ENCODE results near the gene ALDH5A1.

ALDH5A1 gene

DNA sequence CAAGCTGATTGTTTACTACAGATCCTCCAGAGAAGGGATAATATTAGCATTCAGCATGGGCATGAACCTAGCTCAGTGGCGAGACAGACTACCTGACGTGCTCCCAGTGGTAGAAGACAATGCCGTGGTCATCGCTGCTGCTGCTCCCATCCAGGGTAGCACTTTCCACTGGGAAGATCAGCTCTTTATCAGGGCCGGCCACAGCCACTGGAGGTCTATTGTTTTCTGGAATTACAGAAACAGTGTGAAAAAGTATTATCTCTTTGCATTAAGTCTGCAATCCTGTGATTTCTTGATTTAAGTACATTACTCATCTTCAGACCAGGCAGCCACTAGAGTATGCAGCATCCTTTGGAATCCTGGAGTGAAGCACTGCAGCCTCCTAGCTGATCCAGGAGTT lies 75.0 kb downstream of the ALDH5A1 start:
- no peak for DNase-seq (ENCODE audit: low spot score)

- DNase-seq (ENCODE audit: low spot score): no peak
Measured at GRCh38 chr6:24571361-24571760, 76.6 kb downstream of the ALDH5A1 start.

DNA sequence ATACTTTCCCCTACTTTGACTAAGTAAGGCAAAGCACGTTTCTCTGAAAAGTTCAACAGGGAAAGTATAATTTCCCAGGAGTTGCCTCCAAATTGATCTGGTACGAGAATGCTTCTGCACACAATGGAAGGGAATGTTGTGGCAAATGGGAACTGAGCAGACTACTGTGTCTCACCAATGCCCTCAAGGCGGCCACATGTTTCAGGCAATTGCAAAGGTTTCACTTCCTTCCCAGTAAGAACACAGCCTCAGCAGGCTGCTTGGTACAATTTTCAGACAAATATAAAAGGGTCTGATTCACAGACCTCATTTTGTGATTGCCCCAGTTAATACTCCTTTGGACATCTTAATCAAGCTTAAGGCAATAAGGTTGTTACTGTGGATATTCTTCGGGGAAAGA lies 80.0 kb downstream of the ALDH5A1 start:
- DNase-seq (ENCODE audit: low spot score): no peak

GRCh38 chr6:24576447-24576846 lies 81.7 kb downstream of the ALDH5A1 start:
- DNase-seq (ENCODE audit: low spot score): no peak

DNA sequence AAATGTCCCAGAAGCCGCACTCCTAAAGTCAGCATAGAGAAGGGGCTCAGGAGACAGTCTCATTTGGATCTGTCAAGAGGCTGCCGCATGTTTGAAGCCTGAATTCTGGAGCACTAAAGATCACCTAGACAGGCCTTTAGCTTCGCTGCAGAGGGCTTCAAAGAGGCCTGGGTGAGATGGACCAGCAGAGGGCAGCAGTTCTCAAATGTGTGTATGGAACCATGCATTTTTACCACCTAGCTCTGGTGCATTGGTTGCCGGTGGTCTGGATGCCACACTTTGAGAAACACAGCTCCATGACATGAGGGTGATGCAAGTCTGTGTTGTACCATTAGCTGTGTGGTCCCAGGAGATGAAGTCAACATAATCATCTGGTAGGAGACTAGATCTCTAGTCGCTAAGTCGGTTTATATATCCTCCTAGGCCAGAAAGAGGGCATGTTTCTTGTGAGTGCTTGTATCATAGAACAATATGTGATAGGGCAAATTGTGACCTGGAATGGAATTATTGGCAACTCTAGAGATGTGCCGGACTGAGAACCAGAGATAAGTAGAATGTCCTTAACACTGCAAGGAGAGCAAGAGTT lies 86.4 kb downstream of the ALDH5A1 start:
- DNase-seq (ENCODE audit: low spot score): peak; percentile 44

GRCh38 chr6:24583463-24584381 lies 89.0 kb downstream of the ALDH5A1 start:
- peak; percentile 70 for DNase-seq (ENCODE audit: low spot score)

DNA sequence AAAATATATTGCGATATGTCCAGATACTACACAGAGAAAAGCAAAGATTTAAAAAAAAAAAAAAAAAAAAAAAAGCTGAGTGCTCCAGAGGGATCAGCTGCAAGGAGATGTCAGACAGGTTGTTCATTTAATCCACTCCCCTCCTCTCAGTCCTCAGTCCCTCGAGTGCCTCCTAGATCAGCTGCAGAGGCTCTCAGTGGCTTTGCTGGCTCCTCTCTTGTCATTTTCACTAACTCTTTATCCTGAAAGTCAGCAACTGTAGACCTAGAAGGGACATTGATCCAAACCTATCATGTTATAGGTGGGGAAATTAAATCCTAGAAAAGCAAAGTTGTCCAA lies 89.6 kb downstream of the ALDH5A1 start:
- no peak for DNase-seq (ENCODE audit: low spot score)

Measured in putamen (tissue), 1 donor.